HG03175 (cell line): ENCODE results near the gene STAP1.

Experiments
- ATAC-seq: cut with Tn5 transposase; IDR thresholded peaks from one replicate; pipeline ENCODE4 v1.9.1; 2021; ENCODE audit warnings: mild to moderate bottlenecking, moderate library complexity; ENCODE audit not compliant: unreplicated experiment

STAP1 gene

GRCh38 chr4:67554096-67554495 is 4.4 kb upstream of the STAP1 start:
- no peak for ATAC-seq

GRCh38 chr4:67555447-67555846 is 3.1 kb upstream of the STAP1 start:
- no peak for ATAC-seq

GRCh38 chr4:67556436-67556835 is 2.1 kb upstream of the STAP1 start:
- ATAC-seq, result no peak

GRCh38 chr4:67565284-67565683 is 6.8 kb downstream of the STAP1 start:
- ATAC-seq, result no peak

- no peak for ATAC-seq
These were observed 7.8 kb downstream of the STAP1 start for GRCh38 chr4:67566335-67566734.

GRCh38 chr4:67568820-67569219 is 10.3 kb downstream of the STAP1 start:
- no peak for ATAC-seq

GRCh38 chr4:67570537-67570936 is 12.0 kb downstream of the STAP1 start:
- no peak for ATAC-seq

GRCh38 chr4:67571975-67572374 is 13.4 kb downstream of the STAP1 start:
- ATAC-seq, result no peak

GRCh38 chr4:67573193-67573592 is 14.7 kb downstream of the STAP1 start:
- no peak for ATAC-seq

GRCh38 chr4:67575232-67576058 is 16.9 kb downstream of the STAP1 start:
- peak; percentile 96 for ATAC-seq

- no peak for ATAC-seq
These were observed 17.5 kb downstream of the STAP1 start for GRCh38 chr4:67576059-67576466.

- ATAC-seq, result peak; percentile 33
These were observed 18.0 kb downstream of the STAP1 start for GRCh38 chr4:67576538-67576937.

- ATAC-seq, result no peak
These were observed 22.1 kb downstream of the STAP1 start for GRCh38 chr4:67580577-67580976.

- no peak for ATAC-seq
These were observed 22.8 kb downstream of the STAP1 start for GRCh38 chr4:67581208-67581857.

GRCh38 chr4:67581913-67582312 is 23.4 kb downstream of the STAP1 start:
- no peak for ATAC-seq

GRCh38 chr4:67584496-67584895 is 26.0 kb downstream of the STAP1 start:
- no peak for ATAC-seq

- no peak for ATAC-seq
These were observed 28.6 kb downstream of the STAP1 start for GRCh38 chr4:67587156-67587555.

GRCh38 chr4:67593741-67594175 is 35.2 kb downstream of the STAP1 start:
- no peak for ATAC-seq

GRCh38 chr4:67603310-67604028 is 44.9 kb downstream of the STAP1 start:
- no peak for ATAC-seq

GRCh38 chr4:67604029-67604381 is 45.5 kb downstream of the STAP1 start:
- ATAC-seq, result no peak

GRCh38 chr4:67604749-67605148 is 46.2 kb downstream of the STAP1 start:
- ATAC-seq, result no peak

- ATAC-seq, result no peak
These were observed 49.5 kb downstream of the STAP1 start for GRCh38 chr4:67608027-67608426.
